ENCODE measurements around the gene ATF6.

ATF6 gene

GRCh38 chr1:161940866-161941591, 174.9 kb downstream of the ATF6 start:
- Mint-ChIP-seq H3K27me3 (no peaks in the 10 kb centered on the region), H3K27ac (no peak overlapping the region), H3K9me3 (no peaks in the 10 kb centered on the region), H3K4me1 (peaks cover 6% of the 10 kb centered on the region), H3K4me3 (no peak overlapping the region)
- DNase-seq (no peak), ATAC-seq (no peak)

GRCh38 chr1:161941726-161942436, 175.8 kb downstream of the ATF6 start:
- no peaks in the 10 kb centered on the region for H3K27me3 Mint-ChIP-seq
- peaks cover 1% of the 10 kb centered on the region for H3K4me1 Mint-ChIP-seq
- no peak for DNase-seq

GRCh38 chr1:161943737-161944136, 177.6 kb downstream of the ATF6 start:
- no peak overlapping the region for H3K27ac Mint-ChIP-seq
- DNase-seq (no peak), ATAC-seq (no peak)
- H3K4me1 Mint-ChIP-seq: no peaks in the 10 kb centered on the region
- no peak overlapping the region for H3K4me3 Mint-ChIP-seq
- no peaks in the 10 kb centered on the region for H3K27me3 Mint-ChIP-seq
- no peaks in the 10 kb centered on the region for H3K9me3 Mint-ChIP-seq

More at GRCh38 chr1:161941726-161942436, 175.8 kb downstream of the ATF6 start:
- Mint-ChIP-seq H3K27ac (no peak overlapping the region), H3K4me3 (no peak overlapping the region), H3K9me3 (no peaks in the 10 kb centered on the region)
- no peak for ATAC-seq

GRCh38 chr1:161944381-161944780, 178.3 kb downstream of the ATF6 start:
- no peak for ATAC-seq
- H3K9me3 Mint-ChIP-seq: no peaks in the 10 kb centered on the region
- DNase-seq: no peak
- H3K27ac Mint-ChIP-seq: no peak overlapping the region
- no peaks in the 10 kb centered on the region for H3K27me3 Mint-ChIP-seq
- H3K4me3 Mint-ChIP-seq: no peak overlapping the region
- H3K4me1 Mint-ChIP-seq: no peaks in the 10 kb centered on the region

- no peaks in the 10 kb centered on the region for H3K9me3 Mint-ChIP-seq
- DNase-seq (no peak), ATAC-seq (no peak)
- no peak overlapping the region for H3K4me3 Mint-ChIP-seq
- no peaks in the 10 kb centered on the region for H3K4me1 Mint-ChIP-seq
- no peaks in the 10 kb centered on the region for H3K27me3 Mint-ChIP-seq
- H3K27ac Mint-ChIP-seq: peak overlapping the region in 1 of 2 donors; percentile 87
Observed at GRCh38 chr1:161945306-161946060, 179.4 kb downstream of the ATF6 start.

GRCh38 chr1:161946071-161946987, 180.2 kb downstream of the ATF6 start:
- Mint-ChIP-seq H3K4me1 (no peaks in the 10 kb centered on the region), H3K4me3 (no peak overlapping the region), H3K9me3 (no peaks in the 10 kb centered on the region), H3K27ac (peak overlapping the region in 1 of 2 donors; percentile 12), H3K27me3 (no peaks in the 10 kb centered on the region)
- DNase-seq (no peak), ATAC-seq (no peak)

- ATAC-seq: no peak
- Mint-ChIP-seq H3K27ac (no peak overlapping the region), H3K4me1 (peaks cover 13% of the 10 kb centered on the region), H3K4me3 (no peak overlapping the region), H3K27me3 (no peaks in the 10 kb centered on the region), H3K9me3 (no peaks in the 10 kb centered on the region)
- DNase-seq: no peak
Observed at GRCh38 chr1:161948435-161948834, 182.3 kb downstream of the ATF6 start.

- DNase-seq (no peak), ATAC-seq (no peak)
- H3K27ac Mint-ChIP-seq: no peak overlapping the region
- H3K4me1 Mint-ChIP-seq: peaks cover 24% of the 10 kb centered on the region
- no peaks in the 10 kb centered on the region for H3K27me3 Mint-ChIP-seq
- H3K4me3 Mint-ChIP-seq: no peak overlapping the region
- H3K9me3 Mint-ChIP-seq: no peaks in the 10 kb centered on the region
Observed at GRCh38 chr1:161949548-161949947, 183.4 kb downstream of the ATF6 start.

GRCh38 chr1:161950377-161950776, 184.3 kb downstream of the ATF6 start:
- H3K4me3 Mint-ChIP-seq: no peak overlapping the region
- ATAC-seq: no peak
- no peaks in the 10 kb centered on the region for H3K9me3 Mint-ChIP-seq
- no peak overlapping the region for H3K27ac Mint-ChIP-seq
- H3K27me3 Mint-ChIP-seq: no peaks in the 10 kb centered on the region
- H3K4me1 Mint-ChIP-seq: peaks cover 32% of the 10 kb centered on the region
- no peak for DNase-seq

- no peaks in the 10 kb centered on the region for H3K9me3 Mint-ChIP-seq
Observed at GRCh38 chr1:161951646-161952045, 185.5 kb downstream of the ATF6 start.

GRCh38 chr1:161952607-161953172, 186.6 kb downstream of the ATF6 start:
- H3K27me3 Mint-ChIP-seq: no peaks in the 10 kb centered on the region
- H3K27ac Mint-ChIP-seq: no peak overlapping the region

More at GRCh38 chr1:161951646-161952045, 185.5 kb downstream of the ATF6 start:
- H3K4me3 Mint-ChIP-seq: no peak overlapping the region
- H3K27ac Mint-ChIP-seq: no peak overlapping the region
- DNase-seq: no peak
- no peak for ATAC-seq
- no peaks in the 10 kb centered on the region for H3K27me3 Mint-ChIP-seq
- H3K4me1 Mint-ChIP-seq: peaks cover 32% of the 10 kb centered on the region

GRCh38 chr1:161953256-161953920, 187.3 kb downstream of the ATF6 start:
- Mint-ChIP-seq H3K9me3 (no peaks in the 10 kb centered on the region), H3K4me3 (no peak overlapping the region), H3K27ac (peak overlapping the region in 1 of 2 donors; percentile 29), H3K4me1 (peaks cover 35% of the 10 kb centered on the region), H3K27me3 (no peaks in the 10 kb centered on the region)
- DNase-seq (no peak), ATAC-seq (no peak)

More at GRCh38 chr1:161952607-161953172, 186.6 kb downstream of the ATF6 start:
- H3K4me3 Mint-ChIP-seq: no peak overlapping the region
- H3K9me3 Mint-ChIP-seq: no peaks in the 10 kb centered on the region
- DNase-seq (no peak), ATAC-seq (no peak)
- H3K4me1 Mint-ChIP-seq: peaks cover 32% of the 10 kb centered on the region

- Mint-ChIP-seq H3K4me1 (peaks cover 41% of the 10 kb centered on the region), H3K27me3 (no peaks in the 10 kb centered on the region), H3K4me3 (no peak overlapping the region), H3K27ac (no peak overlapping the region), H3K9me3 (no peaks in the 10 kb centered on the region)
- ATAC-seq (no peak), DNase-seq (no peak)
Observed at GRCh38 chr1:161954050-161954449, 187.9 kb downstream of the ATF6 start.

- Mint-ChIP-seq H3K4me3 (no peak overlapping the region), H3K4me1 (peaks cover 44% of the 10 kb centered on the region), H3K9me3 (no peaks in the 10 kb centered on the region), H3K27me3 (no peaks in the 10 kb centered on the region), H3K27ac (no peak overlapping the region)
- ATAC-seq (no peak), DNase-seq (no peak)
Observed at GRCh38 chr1:161954466-161954865, 188.3 kb downstream of the ATF6 start.
